ENCODE measurements around the gene GPR139.

The GPR139 gene

DNA sequence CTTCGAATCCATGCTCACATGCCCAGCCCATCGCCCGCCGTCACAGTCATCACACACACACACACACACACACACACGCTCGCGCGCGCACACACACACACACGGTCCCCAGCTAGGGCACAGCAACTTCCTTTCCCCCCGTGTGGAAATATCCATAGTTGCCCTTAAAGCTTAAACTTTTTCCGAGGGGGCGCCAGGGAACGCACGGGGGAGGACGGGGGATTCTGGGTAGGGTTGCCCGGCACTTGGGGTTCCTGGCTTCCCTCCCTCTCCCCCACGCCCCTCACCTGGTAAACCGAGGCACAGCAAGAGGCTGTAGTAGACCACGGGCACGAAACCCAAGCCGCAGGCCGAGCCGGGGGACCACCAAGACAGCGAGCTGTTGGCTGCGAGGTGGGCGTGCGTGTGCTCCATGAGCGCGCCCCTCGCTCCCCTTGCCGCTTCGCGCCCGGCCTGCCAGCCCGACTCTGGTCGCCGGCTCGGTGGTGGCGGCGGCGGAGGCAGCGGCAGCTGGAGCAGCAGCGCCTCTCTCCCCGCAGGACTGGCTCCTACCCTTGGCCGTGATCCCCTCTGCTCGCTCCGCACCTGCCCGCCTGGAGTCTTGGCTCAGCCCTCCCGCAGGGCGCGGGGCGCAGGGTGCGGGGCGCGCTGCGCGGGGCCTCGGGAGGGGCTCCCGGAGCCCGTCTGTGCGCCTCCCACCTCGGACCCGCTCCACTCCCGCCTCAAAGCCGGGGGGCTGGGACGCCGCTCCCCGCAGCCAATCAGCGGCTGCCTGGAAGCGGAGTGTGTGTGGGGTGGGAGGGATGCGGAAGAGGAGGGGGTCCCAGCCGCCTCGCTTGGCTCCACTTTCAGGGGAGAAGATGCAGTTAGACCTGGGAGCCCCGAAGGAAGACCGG, at the start of gene GPR139:
TSS of gene GPR139 (minus strand) at position 688 of the 896 bp plus-strand sequence. CDS start at position 414, 274 bp downstream.
- ChIA-PET CTCF (interaction anchor here (2.0 kb wide), 1 partner anchor 166 kb away, joined by 7 read pairs; no protein-coding TSS in a partner anchor), POLR2A (no interaction called here)
- Histone ChIP-seq H3K4me1 (ENCODE audit: control insufficient read depth, insufficient read depth, low read length) (no peaks in the 10 kb centered on the region; the same call in 1 of the 2 replicates), H3K9me3 (ENCODE audit: control insufficient read depth, insufficient read depth, low read depth, low read length) (no peaks in the 10 kb centered on the region), H3K27ac (ENCODE audit: extremely low read depth, low read depth, low read length) (no peak within 1 kb of the TSS), H3K36me3 (ENCODE audit: control insufficient read depth in 2 of 2, insufficient read depth in 1 of 2, low read length in 2 of 2) (no peaks in the 10 kb centered on the region), H3K4me3 (ENCODE audit: low read depth, low read length) (no peak within 1 kb of the TSS)
- TF ChIP-seq ZNF292 (tag by site-specific recombination; IDR thresholded peaks at IDR 0.05; ENCODE audit: borderline replicate concordance, low read depth) (no peak), ZNF660 (tag by site-specific recombination; IDR thresholded peaks at IDR 0.05) (no peak), ZNF23 (tag by site-specific recombination; IDR thresholded peaks at IDR 0.05; ENCODE audit: borderline replicate concordance) (no peak), FEZF1 (tag by site-specific recombination; IDR thresholded peaks at IDR 0.05) (no peak), REPIN1 (tag by site-specific recombination; IDR thresholded peaks at IDR 0.05; ENCODE audit: low read depth) (no peak), ZNF10 (tag by site-specific recombination; IDR thresholded peaks at IDR 0.05) (no peak), ZNF670 (tag by site-specific recombination; IDR thresholded peaks at IDR 0.05; ENCODE audit: low read depth) (no peak), ZNF629 (tag by site-specific recombination; IDR thresholded peaks at IDR 0.05) (no peak), ZNF654 (tag by site-specific recombination; IDR thresholded peaks at IDR 0.05; ENCODE audit: low read depth) (no peak), ZNF76 (tag by site-specific recombination; IDR thresholded peaks at IDR 0.05; ENCODE audit: borderline replicate concordance, low read depth) (no peak), ZNF548 (tag by site-specific recombination; IDR thresholded peaks at IDR 0.05) (no peak), ZNF157 (tag by site-specific recombination; IDR thresholded peaks at IDR 0.05) (no peak), ZSCAN30 (tag by site-specific recombination; IDR thresholded peaks at IDR 0.05) (no peak), ZNF777 (tag by site-specific recombination; IDR thresholded peaks at IDR 0.05; ENCODE audit: borderline replicate concordance) (no peak), ZNF596 (tag by site-specific recombination; IDR thresholded peaks at IDR 0.05) (no peak), ZNF133 (tag by site-specific recombination; IDR thresholded peaks at IDR 0.05) (no peak)
- TF ChIP-seq, protein P1, sequence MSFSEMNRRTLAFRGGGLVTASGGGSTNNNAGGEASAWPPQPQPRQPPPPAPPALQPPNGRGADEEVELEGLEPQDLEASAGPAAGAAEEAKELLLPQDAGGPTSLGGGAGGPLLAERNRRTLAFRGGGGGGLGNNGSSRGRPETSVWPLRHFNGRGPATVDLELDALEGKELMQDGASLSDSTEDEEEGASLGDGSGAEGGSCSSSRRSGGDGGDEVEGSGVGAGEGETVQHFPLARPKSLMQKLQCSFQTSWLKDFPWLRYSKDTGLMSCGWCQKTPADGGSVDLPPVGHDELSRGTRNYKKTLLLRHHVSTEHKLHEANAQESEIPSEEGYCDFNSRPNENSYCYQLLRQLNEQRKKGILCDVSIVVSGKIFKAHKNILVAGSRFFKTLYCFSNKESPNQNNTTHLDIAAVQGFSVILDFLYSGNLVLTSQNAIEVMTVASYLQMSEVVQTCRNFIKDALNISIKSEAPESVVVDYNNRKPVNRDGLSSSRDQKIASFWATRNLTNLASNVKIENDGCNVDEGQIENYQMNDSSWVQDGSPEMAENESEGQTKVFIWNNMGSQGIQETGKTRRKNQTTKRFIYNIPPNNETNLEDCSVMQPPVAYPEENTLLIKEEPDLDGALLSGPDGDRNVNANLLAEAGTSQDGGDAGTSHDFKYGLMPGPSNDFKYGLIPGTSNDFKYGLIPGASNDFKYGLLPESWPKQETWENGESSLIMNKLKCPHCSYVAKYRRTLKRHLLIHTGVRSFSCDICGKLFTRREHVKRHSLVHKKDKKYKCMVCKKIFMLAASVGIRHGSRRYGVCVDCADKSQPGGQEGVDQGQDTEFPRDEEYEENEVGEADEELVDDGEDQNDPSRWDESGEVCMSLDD (tag by site-specific recombination; IDR thresholded peaks at IDR 0.05), result no peak
- TF ChIP-seq, protein P2, sequence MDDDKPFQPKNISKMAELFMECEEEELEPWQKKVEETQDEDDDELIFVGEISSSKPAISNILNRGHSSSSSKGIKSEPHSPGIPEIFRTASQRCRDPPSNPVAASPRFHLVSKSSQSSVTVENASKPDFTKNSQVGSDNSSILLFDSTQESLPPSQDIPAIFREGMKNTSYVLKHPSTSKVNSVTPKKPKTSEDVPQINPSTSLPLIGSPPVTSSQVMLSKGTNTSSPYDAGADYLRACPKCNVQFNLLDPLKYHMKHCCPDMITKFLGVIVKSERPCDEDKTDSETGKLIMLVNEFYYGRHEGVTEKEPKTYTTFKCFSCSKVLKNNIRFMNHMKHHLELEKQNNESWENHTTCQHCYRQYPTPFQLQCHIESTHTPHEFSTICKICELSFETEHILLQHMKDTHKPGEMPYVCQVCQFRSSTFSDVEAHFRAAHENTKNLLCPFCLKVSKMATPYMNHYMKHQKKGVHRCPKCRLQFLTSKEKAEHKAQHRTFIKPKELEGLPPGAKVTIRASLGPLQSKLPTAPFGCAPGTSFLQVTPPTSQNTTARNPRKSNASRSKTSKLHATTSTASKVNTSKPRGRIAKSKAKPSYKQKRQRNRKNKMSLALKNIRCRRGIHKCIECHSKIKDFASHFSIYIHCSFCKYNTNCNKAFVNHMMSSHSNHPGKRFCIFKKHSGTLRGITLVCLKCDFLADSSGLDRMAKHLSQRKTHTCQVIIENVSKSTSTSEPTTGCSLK (tag by site-specific recombination; IDR thresholded peaks at IDR 0.05), result no peak
- TF ChIP-seq, protein P3, sequence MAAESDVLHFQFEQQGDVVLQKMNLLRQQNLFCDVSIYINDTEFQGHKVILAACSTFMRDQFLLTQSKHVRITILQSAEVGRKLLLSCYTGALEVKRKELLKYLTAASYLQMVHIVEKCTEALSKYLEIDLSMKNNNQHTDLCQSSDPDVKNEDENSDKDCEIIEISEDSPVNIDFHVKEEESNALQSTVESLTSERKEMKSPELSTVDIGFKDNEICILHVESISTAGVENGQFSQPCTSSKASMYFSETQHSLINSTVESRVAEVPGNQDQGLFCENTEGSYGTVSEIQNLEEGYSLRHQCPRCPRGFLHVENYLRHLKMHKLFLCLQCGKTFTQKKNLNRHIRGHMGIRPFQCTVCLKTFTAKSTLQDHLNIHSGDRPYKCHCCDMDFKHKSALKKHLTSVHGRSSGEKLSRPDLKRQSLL (tag by site-specific recombination; IDR thresholded peaks at IDR 0.05), result no peak
- TF ChIP-seq, protein P4, sequence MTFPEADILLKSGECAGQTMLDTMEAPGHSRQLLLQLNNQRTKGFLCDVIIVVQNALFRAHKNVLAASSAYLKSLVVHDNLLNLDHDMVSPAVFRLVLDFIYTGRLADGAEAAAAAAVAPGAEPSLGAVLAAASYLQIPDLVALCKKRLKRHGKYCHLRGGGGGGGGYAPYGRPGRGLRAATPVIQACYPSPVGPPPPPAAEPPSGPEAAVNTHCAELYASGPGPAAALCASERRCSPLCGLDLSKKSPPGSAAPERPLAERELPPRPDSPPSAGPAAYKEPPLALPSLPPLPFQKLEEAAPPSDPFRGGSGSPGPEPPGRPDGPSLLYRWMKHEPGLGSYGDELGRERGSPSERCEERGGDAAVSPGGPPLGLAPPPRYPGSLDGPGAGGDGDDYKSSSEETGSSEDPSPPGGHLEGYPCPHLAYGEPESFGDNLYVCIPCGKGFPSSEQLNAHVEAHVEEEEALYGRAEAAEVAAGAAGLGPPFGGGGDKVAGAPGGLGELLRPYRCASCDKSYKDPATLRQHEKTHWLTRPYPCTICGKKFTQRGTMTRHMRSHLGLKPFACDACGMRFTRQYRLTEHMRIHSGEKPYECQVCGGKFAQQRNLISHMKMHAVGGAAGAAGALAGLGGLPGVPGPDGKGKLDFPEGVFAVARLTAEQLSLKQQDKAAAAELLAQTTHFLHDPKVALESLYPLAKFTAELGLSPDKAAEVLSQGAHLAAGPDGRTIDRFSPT (tag by site-specific recombination; IDR thresholded peaks at IDR 0.05), result no peak
